ENCODE measurements around the gene THRA.

THRA gene

DNA sequence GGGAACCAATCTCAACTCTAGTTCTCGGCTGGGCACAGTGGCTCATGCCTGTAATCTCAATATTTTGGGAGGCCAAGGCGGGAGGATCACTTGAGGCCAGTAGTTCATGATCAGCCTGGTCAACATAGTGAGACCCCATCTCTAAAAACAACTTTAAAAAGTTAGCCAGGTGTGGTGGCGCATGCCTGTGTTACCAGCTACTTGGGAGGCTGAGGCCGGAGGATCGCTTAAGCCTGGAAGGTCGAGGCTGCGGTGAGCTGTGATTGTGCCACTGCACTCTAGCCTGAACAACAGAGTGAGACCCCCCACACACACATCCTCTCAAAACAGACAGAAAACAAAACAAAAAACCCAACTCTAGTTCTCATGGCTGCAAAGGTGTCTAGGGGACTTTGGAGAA lies 4.9 kb downstream of the THRA start:
- no peak for DNase-seq

DNA sequence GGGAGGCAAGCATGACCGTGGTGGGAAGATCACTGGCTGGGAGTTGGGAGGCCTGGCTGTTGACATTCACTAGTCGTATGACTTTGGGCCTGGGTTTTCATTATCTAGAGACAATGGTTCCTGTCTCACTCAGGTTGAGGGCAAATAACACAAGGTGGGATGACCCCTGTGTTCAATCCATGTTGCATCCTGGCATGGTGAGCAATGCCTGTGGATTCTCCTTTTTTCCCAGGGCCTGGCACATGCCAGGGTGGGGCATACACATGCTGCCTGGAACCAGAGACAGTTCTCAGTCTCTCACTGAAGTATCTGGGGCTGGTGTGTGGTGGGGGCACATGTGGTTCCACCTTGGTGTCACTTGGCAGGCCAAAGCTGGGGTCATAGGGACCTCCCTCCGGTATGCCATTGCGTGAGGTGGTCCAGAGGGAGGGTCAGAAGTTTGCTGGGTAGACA lies 5.4 kb downstream of the THRA start:
- no peak for DNase-seq

DNA sequence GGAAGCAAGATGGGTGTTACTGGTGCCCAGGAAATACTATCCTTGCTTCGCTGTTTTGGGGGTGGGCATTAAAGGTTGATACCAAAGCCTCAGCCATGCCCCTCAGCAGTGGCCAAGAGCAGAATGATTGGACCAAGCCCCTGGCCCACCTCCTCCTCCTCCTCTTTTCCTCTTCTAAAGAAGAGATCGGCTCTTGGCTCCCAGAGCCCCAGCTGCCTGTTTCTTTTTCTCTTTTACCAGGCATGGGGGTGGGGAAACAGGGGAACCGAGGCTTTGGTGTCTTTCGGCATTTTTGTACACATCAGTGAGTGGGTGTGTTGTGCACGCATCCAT lies 5.8 kb downstream of the THRA start:
- no peak for DNase-seq

DNA sequence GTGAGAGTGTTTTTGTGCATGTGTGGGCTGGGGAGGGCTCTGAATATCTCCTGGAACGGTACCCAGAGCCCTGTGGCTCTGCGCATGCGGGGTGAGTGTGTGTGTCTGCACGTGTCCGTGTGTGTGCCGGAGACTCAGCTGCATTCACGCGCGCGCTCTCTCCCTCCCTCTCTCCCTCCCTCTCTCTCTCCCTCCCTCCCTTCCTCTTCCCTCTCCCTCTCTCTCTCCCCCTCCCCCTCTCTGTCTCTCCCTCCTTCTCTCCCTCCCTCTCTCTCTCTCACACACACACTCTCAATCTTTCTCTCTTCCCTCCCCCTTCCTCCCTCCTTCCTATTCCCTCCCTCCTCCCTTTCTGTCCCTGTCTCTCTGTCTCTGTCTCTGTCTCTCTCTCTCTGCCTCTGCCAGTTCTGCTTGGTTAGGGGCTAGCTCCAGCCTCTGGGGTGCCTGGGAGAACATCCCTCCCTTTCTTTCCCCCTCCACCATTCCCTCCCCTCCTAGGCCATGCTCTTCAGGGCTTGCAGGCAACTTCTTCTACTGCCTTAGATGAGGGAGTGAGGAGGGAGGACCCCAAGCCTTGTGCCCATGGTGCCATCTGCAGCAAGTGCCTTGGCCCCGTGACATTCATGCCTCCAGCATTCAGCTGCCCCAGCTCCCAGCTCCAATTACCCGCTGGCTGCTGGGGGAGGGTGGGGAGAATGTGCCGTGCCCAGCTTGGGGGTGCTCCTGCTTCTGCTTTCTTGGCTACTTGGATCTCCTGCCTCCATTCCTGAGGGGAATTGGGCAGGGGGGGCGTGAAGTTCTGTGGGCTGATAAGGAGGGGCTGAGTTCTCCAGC lies 6.4 kb downstream of the THRA start:
- peak; percentile 91 for DNase-seq

DNA sequence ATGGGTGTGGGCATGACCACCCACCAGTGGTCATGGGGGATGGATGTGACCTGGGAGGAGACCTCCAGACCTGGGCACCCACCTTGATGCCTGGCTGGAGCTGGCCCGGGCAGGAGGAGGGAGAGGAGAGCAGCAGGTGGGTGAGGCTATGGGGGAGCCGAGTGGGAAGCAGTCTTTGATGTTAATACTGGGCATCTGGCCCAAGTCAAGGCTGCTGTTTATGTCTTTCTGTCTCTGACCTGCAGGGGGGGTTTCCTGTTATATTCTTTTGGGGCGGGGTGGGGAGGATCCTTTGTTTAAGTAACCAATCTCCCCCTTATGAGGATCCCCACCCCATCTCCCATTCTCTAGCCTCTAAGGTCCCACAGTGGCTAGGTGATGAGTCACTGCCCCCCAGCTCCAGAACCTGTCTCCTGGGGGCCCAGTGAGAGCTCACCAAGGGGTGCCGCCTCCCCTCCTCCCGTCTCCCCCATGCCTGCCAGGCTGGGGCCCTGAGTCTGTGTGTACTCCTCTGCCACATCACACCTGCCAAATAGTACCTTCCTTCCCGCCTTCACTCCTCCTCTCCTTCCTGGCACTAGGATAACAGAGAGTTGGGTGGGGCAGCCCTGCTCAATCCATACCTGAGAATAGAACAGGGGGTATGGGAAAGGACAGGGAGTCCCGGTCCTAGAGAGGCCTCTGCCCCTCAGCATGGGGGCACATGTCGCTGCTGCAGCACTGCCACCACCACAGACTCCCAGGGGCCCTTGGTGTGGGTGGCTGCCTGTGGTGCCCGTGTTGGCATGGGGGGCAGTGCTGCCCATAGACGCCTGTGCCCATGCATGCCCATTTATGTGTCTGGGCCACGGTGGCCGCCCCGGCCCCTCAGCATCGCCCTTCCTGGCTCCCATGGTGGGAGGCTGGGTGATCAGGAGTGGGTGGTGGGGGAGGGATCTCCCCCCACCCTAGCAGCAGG lies 7.3 kb downstream of the THRA start:
- DNase-seq: peak; percentile 79

DNA sequence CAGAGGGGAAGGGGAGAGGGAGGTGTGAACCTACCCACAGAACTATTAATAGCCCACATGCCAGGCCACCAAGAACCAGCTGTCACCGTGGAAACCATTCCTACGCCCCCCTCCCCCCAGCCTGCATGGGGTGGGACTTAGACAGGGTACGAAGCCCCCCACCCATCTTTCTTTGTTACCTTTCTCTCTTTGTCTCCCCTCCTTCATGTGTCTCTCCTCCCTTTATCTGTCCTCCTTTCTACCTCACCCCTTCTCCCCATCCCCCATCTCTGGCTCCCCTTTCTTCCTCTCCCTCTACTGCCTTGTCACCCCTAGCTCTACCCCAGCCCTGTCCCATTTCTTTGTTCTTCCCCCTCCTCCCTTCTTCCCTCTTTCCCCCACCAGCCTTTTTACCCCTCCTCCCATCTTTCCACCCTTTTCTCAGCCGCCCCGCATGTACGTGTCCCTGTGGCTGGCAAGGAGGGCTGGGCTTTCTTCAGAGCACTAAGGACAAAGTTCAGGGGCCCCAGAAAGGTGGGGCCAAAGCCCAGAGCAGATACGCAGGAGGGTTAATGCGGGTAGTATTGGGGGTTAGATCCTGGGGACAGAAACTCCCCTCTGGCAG lies 8.0 kb downstream of the THRA start:
- no peak for DNase-seq

DNA sequence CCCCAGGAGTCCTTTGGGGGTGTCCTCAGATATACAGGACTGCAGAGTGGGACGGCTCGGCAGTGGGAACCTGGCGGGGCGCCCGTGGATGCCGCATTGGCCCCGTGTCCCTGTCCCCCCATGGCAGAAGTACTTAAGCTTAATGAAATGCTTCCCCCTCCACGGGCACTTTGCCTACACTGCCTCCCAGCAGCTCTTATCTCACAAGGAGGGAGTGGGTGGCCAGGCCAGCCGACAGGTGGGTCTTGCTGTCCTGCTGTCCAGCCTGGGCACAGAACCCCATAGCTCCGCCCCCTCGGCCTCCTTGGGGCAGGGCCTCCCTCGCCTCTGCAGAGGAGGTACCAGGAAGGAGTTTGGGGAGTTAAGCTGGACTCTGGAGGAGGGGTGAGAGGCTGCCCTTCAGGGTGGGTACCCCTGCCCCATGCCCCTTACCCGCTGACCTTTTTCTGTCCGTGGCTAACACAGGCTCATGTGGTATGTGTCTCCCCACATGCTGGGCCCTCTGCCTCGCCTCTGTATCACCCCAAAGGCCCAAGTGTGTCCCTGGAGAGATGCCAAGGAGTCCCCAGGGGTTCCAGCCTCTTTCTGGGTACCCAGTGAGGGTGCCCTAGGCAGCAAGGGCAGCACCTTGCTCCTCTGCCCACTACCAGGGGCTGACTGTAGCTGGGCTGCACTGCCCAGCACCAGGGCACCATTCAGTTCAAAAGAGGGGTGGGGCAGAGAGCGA lies 8.7 kb downstream of the THRA start:
- no peak for DNase-seq

DNA sequence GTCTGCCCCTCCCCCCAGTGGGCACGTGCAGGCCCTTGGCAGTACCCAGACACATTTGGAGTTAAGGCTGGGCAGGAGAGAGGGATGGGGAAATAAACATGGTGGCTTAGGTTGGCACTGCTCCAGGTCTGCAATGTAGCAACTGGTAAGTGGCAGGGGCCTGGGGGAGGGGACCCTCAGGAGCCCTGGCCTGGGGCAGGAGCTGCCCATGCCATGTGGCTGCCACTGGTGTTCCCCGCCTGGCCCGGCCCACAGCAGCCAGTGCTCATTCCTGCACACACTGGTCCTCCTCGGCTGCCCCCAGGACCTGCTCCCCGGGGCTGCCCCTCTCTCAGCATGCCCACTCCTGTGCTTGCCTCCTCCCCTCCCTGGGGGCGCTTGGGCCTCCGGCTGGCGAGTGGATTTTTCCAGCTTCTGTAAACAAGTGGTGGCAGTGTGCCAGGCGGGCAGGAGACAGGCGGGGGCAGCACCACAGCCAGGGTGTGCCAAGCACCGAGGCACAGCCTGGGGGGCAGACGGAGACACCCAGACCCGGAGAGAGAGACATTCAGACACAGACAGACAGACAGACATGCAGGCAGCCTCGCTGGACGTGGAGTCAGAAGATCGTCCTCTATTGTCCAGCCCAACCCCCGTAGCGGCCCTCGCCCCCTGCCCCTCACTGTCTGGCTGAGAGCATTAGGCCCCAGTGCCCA lies 9.4 kb downstream of the THRA start:
- no peak for DNase-seq

DNA sequence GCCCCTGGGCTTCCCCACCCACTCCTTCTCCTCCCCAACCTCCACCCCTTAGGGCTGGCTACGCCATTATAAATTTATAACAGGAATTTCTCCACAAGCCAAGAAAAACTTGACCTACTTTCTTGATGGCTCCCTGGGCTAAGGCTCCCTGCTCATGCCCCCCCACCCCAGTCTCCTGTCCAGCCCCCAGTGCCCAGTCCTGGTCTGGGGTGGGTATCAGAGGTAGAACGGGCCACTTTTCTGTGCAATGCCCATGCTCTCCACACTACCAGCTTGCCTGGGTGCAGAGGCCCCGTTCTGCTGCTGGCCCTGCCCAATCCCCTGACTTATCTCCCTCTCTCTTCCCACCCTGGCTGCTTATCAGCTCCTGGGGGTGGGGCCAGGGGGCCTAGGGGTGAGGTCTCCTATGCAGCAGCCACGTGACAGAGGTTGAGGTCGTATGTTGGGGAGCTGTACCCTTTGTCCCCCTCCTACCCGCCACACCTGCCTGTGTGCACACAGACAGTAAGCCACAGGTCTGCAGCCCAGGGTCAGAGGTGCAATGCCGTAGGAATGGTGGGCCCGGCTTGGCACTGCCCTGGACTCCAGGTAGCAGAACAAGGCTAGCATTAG lies 10.1 kb downstream of the THRA start:
- DNase-seq: no peak

DNA sequence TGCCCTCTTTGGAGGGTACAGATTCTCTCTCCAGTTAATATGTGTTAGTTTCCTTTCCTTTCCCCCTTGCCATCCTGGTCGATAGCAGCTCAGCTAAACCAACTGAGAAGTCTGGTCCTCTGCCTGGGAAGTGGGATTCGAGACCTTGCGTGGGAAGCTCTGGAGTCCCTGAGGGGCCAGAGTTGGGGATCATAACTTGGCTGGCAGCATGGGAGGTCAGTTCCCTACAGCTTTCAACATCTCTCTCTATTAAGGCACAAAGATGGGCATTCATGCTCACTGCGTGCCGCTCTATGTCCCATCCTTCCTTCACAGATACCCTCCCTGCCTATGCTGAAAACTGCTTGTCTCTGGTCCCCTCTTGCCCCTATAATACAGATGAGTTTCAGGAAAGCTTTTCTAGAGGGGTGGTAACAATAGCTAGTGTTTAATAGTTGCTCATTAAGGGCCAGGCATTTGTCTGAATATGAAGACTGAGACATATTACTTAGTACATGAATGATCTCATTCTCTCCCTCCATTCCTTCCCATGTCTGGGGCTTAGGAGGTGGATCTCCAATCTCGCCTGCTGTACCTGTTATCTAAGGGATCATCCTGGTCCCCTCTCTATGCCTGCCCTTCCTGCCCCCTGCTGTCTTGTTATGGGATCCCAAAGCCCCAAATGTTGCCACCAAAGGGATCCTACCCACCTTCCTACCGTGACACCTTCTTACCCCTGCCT lies 10.8 kb downstream of the THRA start:
- DNase-seq: no peak

DNA sequence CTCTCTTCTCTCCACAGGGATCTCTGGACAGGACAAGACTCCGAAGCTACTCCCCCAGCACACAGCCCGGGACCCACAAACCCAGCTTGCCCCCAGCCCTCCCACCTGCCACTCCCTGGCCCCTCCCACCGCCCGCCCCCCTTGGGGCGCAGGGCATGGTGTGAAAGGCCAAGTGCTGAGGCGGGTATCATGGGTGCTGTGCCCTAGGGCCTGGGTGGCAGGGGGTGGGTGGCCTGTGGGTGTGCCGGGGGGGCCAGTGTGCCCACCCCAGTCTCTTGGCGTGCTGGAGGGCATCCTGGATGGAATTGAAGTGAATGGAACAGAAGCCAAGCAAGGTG lies 11.4 kb downstream of the THRA start:
- DNase-seq: no peak

DNA sequence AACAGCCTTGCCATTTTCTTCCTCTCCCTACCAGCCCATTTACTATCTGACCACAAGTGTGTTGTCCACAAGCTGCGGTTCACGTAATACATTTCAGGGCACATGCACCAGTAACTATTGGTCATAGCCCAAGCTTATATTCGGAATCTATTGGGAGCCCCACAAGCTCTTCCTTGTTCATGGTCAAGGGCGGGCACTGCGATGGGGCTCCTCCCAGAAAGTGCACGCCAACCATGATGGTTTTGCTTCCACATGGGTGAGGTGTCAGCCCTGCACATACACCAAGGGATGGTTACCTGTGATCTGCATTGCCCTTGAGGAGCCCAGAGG lies 12.1 kb downstream of the THRA start:
- DNase-seq: no peak

DNA sequence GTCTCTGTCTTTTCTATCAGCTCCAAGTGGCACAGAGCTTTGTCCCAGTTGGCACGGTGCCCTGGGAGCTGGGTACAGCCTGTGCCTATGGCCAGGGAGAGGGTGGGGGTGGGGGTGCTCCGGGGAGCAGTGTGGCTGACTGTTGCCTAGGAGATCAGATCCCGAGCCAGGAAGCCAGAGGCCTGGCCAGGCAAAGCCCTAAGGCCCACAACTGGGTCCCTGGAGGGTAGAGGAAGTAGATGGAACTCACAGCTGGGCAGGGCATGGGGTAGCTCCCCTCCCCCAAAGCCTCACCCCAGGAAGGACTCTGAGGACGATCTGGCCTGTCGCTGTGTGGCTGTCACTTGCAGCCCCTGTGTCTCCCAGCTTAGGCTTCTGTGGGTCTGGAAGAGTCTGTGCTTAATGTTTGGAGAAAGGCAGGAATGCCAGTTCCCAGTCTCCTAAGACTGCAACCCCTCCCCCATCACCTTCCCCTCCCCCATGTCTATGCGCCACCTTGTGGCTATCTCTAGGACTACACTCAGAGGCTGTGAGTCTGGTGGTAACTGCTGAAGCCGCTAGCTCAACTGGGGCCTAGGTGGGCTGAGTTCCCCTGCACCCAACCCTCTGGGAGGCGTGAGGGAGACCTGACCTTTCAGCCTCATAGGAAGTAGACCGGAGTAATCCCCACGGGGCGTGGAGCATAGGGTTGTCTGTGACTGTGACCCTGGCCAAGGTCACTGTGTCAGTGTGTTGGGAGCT lies 12.6 kb downstream of the THRA start:
- peak; percentile 90 for DNase-seq

DNA sequence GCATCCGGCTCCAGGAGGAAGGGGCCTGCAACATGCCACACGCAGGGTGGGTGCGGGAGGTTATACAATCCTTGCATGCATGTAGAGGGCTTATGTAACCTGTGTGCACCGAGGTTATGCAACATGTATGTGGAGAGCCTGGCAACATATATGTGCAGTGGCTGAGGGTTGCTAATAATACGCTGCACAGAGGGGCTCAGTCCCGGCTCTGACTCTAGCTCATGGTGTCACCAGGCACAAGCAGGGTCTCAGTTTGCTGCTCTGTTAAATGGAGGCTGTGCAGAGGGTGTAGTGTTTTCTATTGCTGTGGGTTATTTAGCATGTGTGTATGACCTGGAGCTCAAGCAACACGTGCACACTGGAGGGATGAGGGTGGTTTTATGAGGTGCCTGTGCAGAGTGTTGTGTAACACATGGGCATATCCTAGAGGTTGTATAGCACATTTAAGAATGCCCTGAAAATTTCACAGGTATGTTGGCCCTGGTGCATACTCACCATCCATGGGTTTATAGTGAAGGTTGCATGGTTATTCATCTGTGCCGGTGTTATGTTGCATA lies 13.3 kb downstream of the THRA start:
- DNase-seq: no peak

DNA sequence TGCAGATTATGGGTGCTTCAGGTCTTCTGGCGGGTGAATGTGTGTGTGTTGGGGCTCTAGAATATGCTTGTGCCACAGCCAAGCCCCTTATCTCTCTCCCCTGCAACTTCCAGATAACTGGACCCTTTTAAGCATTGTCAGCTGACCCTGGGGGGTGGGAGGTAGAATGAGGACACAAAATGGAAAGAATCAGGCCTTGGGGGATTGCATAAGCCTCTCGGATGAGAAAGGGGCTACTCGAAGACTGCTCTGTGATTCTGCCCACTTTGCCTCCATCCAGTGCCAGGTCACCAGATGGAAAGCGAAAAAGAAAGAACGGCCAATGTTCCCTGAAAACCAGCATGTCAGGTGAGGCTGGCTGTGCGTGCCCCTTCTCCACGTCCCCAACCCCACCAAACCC lies 13.8 kb downstream of the THRA start:
- no peak for DNase-seq

DNA sequence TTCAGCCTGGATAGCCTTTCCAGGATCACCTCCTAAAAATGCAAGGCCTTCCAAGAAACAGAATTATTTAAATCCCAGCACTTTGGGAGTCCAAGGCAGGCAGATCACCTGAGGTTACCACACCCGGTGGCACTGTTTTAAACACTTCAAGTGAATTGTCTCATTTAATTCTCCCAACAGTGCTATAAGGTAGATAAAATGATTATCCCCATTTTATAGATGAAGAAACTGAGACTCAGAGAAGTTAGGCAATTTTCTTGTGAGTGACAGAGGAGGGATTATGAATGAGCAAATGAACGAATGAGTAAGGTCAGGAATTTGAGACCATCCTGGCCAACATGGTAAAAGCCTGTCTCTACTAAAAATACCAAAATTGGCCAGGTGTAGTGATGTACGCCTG lies 16.8 kb downstream of the THRA start:
- no peak for DNase-seq

DNA sequence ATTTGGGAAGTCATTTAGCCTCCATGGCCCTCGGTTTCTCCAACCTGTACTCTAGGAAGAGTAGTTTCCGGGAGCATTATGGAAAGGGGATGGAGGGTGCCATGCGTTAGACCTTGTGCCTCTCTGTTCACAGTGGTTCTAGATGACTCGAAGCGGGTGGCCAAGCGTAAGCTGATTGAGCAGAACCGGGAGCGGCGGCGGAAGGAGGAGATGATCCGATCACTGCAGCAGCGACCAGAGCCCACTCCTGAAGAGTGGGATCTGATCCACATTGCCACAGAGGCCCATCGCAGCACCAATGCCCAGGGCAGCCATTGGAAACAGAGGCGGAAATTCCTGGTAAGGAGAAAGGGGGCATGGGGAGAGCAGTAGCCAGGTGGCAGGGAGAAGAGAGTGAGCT lies 21.7 kb downstream of the THRA start:
- DNase-seq: no peak

DNA sequence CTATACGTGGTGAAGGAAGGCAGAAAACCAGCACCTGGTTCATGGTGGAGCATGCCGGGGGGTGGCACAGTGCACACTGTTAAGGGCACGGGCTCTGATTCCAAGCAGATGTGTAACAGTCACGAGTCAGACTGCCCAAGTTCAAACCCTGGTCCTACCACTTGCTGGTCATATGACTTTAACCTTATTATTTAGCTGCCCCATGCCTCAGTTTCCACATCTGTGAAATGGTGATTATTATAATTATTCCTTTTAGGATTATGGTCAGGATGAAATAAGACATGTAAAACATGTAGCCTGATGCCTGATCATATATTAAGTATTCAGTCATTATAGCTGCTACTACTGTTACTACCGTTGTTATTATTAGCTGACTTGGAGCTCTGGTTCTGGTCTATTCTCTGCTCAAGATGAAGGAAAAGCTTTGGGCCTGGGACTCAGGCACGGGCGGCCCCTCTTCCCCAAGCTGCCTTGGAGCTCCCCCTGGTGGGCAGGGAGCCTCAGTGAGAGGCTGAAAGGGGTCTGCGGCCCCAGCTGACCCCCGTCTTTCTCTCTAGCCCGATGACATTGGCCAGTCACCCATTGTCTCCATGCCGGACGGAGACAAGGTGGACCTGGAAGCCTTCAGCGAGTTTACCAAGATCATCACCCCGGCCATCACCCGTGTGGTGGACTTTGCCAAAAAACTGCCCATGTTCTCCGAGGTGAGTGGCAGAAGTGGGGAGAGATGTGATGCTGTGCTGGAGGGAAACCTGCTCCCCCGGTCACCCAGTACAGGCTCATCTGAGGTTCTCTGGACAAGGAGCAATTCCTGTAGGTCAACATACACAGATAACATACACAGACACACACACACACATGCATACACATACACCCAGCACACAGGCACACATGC lies 23.6 kb downstream of the THRA start:
- DNase-seq: peak; percentile 85

Measured in activated CD8-positive, alpha-beta memory T cell treated with anti-CD3 and anti-CD28 coated beads for 24 hours (primary cell).